Small intestine (tissue), 7 donors: ENCODE measurements around the gene OLFML3. TPM values are rescaled to one million over a fixed set of nuclear protein-coding genes. Genes with fewer than 3 reads are reported as not detected.
"Not testable (repeated sequence)": the region's sequence is repeated elsewhere in the genome, so short reads cannot be mapped to it uniquely, and the experiment has no call there.

Source experiments
- DNase-seq, 2 donors: peaks; one replicate each; pipeline versions ENCODE4 v3.0.0 to v3.0.0-alpha.2; 2013
- FAIRE-seq: peaks from 2 replicates; lab custom pipeline; 2012; peaks lifted over from hg19 to GRCh38; lab: Jason Lieb, UNC
- H3K27ac ChIP-seq, 3 donors: one replicate each; pipeline ENCODE4 v1.5.1; 2013; ENCODE audit warnings: low read length in 2 of 3, mild to moderate bottlenecking in 2 of 3, control low read depth in 1 of 3, inconsistent platforms in 1 of 3, low read depth in 1 of 3, moderate library complexity in 1 of 3
- H3K27me3 ChIP-seq, 3 donors: one replicate each; pipeline ENCODE4 v1.6.1; 2013; ENCODE audit warnings: low read length in 3 of 3, inconsistent platforms in 1 of 3; ENCODE audit not compliant: control insufficient read depth in 3 of 3, insufficient read depth in 3 of 3
- H3K36me3 ChIP-seq, 3 donors: one replicate each; pipeline ENCODE4 v1.6.1; 2013; ENCODE audit warnings: low read length in 3 of 3, inconsistent platforms in 1 of 3, low read depth in 1 of 3, mild to moderate bottlenecking in 1 of 3, moderate library complexity in 1 of 3; ENCODE audit not compliant: control insufficient read depth in 3 of 3, insufficient read depth in 2 of 3
- H3K4me1 ChIP-seq, 3 donors: one replicate each; pipeline ENCODE4 v1.6.1; 2013; ENCODE audit warnings: low read length in 2 of 3, inconsistent platforms in 1 of 3, low read depth in 1 of 3, mild to moderate bottlenecking in 1 of 3, moderate library complexity in 1 of 3; ENCODE audit not compliant: control insufficient read depth in 3 of 3, insufficient read depth in 2 of 3
- H3K4me3 ChIP-seq, 3 donors: one replicate each; pipeline ENCODE4 v1.5.1; 2013; ENCODE audit warnings: low read length in 3 of 3, control low read depth in 1 of 3, inconsistent platforms in 1 of 3, low read depth in 1 of 3, mild to moderate bottlenecking in 1 of 3, moderate library complexity in 1 of 3
- H3K9me3 ChIP-seq, 2 donors: one replicate each; pipeline ENCODE4 v1.6.1; 2013; ENCODE audit warnings: low read depth in 1 of 2, low read length in 1 of 2; ENCODE audit not compliant: control insufficient read depth in 2 of 2, insufficient read depth in 1 of 2
- WGBS, 3 donors: extraction: QIAGEN DNeasy Blood & Tissue Kit; methylation state at CpG; one replicate each; pipeline ENCODE4 v1.1.7; 2013; 5-methylcytosine and 5-hydroxymethylcytosine counted together
- polyA plus RNA-seq, 4 donors: library from polyadenylated mRNA; stranded (reverse) in 3 of 4; unstranded in 1 of 4; fragments of 200-250 nt in 3 of 4; fragments of 120-200 nt in 1 of 4; gene quantifications; one replicate each; pipeline versions ENCODE4 v1.2.1 to v1.2.3, GENCODE V29; 2013
- donor health status: healthy with polysubstance abuse.
- donor health status: control.
- donor health status: control.
- donor health status: Bipolar disorder and iron deficiency.
- donor health status: healthy.

The OLFML3 gene
- polyA plus RNA-seq, 4 donors, result 2.2 to 34.1 (median 12.5) TPM

DNA sequence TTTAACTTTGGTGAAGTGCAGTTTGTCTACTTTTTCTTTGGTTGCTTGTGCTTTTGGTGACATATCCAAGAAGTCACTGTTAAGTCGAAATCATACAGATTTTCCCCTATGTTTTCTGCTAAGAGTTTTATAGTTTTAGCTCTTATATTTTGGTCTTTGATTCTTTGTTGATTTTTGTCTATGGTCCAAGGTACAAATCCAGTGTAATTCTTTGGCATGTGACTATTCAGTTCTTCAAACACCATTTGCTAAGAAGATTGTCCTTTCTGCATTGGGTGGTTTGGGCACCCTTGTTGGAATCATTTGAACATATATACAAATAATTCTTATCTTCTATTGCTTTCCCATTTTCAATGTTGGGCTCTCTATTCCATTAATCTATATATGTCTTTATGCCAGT lies 33.9 kb upstream of the OLFML3 start:
- 94 to 98% (median 96%) methylated on average over 1 of the region's 1 CpG for WGBS, 3 donors
- peaks cover 0 to 28% (median 5%) of the 10 kb centered on the region in 3 donors for H3K36me3 ChIP-seq
- DNase-seq (no peak), FAIRE-seq (no peak)
- H3K27ac ChIP-seq, result no peak overlapping the region
- H3K4me1 ChIP-seq, result peaks cover 6 to 21% (median 15%) of the 10 kb centered on the region in 3 donors
- no peaks in the 10 kb centered on the region for H3K27me3 ChIP-seq
- no peaks in the 10 kb centered on the region for H3K9me3 ChIP-seq
- H3K4me3 ChIP-seq, result no peak overlapping the region

DNA sequence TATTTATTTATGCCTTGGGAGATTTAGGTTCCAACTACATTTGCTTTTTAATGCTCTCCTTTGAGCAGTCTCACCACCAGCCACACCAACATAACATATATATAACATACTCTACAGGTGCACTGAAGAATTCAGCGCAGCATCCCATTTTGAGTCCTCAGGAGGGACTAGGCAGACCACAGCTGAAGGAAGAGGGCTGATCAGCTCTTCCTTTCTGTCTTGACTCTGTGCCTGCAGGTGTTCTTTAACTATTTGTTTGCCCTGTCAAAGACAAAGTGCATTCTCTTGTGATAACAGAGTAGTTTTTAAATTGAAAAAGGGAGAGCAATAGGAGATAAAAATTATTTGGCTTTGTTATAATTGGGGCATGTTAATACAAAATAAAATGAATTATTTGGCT lies 33.2 kb upstream of the OLFML3 start:
- H3K27ac ChIP-seq, result no peak overlapping the region
- no peak overlapping the region for H3K4me3 ChIP-seq
- peaks cover 6 to 21% (median 15%) of the 10 kb centered on the region in 3 donors for H3K4me1 ChIP-seq
- H3K9me3 ChIP-seq, result no peaks in the 10 kb centered on the region
- DNase-seq (no peak), FAIRE-seq (no peak)
- 44 to 80% (median 65%) methylated on average over 1 of the region's 1 CpG for WGBS, 3 donors
- H3K27me3 ChIP-seq, result no peaks in the 10 kb centered on the region
- H3K36me3 ChIP-seq, result peaks cover 0 to 24% (median 2%) of the 10 kb centered on the region in 3 donors

DNA sequence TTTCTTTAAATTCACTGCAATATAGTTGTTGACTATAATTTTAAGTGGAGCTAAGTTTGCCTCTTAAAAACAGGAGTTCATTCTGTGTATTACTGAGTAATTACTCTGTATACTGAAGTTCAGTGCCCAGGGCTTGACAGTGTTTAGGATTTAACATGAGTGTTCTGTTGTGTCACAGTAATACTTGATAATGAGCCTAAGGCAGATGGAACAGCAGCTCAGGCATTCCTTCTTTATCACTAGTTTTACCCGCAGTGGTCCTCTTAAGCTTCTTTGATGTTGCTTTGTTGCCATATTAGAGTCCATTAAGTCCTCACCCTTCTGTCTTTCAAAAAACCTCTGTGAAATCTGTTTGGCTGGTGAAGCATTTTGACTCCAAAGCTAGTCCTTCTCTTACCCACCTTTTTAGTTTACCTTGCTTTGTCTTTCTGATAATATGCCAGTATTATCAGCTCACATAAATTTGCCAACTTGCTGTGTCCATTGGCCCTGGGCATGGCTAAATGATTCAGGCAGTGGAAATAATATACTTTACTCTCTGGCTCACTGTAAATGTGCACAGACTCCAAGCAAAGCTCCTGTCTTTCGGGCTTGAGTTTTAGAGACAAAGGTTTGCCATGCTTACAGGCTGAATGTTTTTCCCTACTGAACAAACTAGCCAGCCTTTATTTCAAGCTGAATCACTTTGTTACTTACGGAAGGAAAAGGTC lies 32.4 kb upstream of the OLFML3 start:
- Histone ChIP-seq H3K4me3 (no peak overlapping the region), H3K27ac (peak overlapping the region in 2 of 3 donors; percentile 5 to 79), H3K27me3 (no peaks in the 10 kb centered on the region)

DNA sequence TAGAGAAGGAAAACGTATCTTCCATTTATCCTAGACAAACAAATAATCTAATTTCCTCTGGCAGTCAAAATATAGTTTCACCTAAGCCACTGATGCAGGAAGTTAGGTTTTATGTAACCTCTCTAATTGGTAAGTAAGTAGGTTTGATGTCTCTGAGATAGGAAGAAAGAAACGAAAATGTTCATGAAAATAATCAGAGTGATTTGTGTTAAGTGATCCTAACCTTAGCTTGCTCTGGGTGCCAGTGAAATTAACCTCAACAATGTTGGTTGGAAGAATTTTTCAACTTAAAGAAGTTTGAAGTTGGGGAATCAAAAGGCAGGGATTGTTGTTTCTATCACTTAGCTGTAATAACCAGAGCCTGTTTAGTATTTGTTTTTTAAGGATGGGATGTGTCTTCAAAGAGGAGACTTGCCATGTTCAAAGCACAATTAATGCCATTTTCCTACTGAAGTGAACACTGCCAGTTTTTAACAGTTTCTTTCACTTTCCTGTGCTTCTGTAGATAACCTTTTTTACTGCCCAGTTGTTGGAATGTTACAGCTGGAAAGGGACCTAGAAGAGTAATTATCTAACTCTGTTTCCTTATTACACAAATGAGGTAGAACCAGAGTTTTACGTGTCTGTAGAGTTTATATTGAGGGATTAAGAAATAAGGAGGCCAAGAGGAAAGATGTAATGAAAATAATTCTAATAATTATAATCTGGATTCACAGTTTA lies 31.7 kb upstream of the OLFML3 start:
- WGBS, 3 donors, result 4 to 13% (median 6%) methylated on average over 3 of the region's 3 CpGs

More for the DNA sequence above, 32.4 kb upstream of the OLFML3 start:
- peaks cover 6 to 21% (median 15%) of the 10 kb centered on the region in 3 donors for H3K4me1 ChIP-seq
- no peaks in the 10 kb centered on the region for H3K9me3 ChIP-seq
- FAIRE-seq (no peak), DNase-seq (peak in 1 of 2 donors; percentile 11)
- 28 to 38% (median 29%) methylated on average over 3 of the region's 3 CpGs for WGBS, 3 donors
- peaks cover 0 to 20% (median 2%) of the 10 kb centered on the region in 3 donors for H3K36me3 ChIP-seq

DNA sequence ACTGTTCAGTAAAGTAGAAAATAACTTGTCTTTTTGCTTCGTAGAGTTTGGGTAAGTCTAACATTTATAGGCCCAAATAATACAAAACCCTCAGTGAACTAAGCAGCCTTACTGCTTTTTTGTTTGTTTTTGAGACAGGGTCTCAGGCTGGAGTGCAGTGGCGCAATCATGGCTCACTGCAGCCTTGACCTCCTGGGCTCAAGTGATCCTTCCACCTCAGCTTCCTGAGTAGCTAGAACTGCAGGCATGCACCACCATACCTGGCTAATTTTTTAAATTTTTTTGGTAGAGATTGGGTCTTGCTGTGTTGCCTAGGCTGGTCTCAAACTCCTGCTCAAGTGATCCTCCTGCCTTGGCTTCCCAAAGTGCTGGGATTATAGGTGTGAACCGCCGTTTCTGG lies 31.1 kb upstream of the OLFML3 start:
- H3K9me3 ChIP-seq, H3K27ac ChIP-seq, FAIRE-seq, H3K4me3 ChIP-seq, H3K27me3 ChIP-seq, DNase-seq: not testable (repeated sequence)
- Histone ChIP-seq H3K4me1 (peaks cover 6 to 21% (median 15%) of the 10 kb centered on the region in 3 donors), H3K36me3 (peaks cover 0 to 17% (median 2%) of the 10 kb centered on the region in 3 donors)
- WGBS, 3 donors, result 73 to 75% (median 74%) methylated on average over 4 of the region's 4 CpGs

More for the DNA sequence above, 31.7 kb upstream of the OLFML3 start:
- FAIRE-seq (no peak), DNase-seq (peak; percentile 15 to 42)
- Histone ChIP-seq H3K9me3 (no peaks in the 10 kb centered on the region), H3K27ac (peak overlapping the region in 2 of 3 donors; percentile 5 to 79), H3K4me1 (peaks cover 6 to 21% (median 15%) of the 10 kb centered on the region in 3 donors), H3K27me3 (no peaks in the 10 kb centered on the region), H3K4me3 (no peak overlapping the region), H3K36me3 (peaks cover 0 to 17% (median 2%) of the 10 kb centered on the region in 3 donors)

DNA sequence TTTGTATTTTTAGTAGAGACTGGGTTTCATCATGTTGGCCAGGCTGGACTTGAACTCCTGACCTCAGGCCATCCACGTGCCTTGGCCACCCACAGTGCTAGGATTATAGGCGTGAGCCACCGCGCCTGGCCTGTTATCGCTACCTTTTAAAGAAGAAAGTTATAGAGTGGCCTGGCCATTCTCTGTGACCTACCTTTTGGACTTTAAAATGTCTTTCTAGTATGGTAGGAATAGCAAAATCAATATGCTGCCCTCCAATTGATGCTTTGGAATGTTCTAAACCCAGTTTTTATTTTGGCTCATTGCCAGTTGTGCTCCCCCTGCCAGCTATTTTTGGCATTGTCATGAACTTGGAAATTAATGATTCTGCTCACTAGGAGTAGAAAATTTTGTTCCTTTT lies 30.3 kb upstream of the OLFML3 start:
- FAIRE-seq (no peak), DNase-seq (no peak)
- peaks cover 6 to 21% (median 15%) of the 10 kb centered on the region in 3 donors for H3K4me1 ChIP-seq
- H3K4me3 ChIP-seq, result no peak overlapping the region
- 80 to 89% (median 86%) methylated on average over 5 of the region's 5 CpGs for WGBS, 3 donors
- no peaks in the 10 kb centered on the region for H3K9me3 ChIP-seq
- no peak overlapping the region for H3K27ac ChIP-seq
- no peaks in the 10 kb centered on the region for H3K27me3 ChIP-seq
- peaks cover 0 to 20% (median 0%) of the 10 kb centered on the region in 3 donors for H3K36me3 ChIP-seq

DNA sequence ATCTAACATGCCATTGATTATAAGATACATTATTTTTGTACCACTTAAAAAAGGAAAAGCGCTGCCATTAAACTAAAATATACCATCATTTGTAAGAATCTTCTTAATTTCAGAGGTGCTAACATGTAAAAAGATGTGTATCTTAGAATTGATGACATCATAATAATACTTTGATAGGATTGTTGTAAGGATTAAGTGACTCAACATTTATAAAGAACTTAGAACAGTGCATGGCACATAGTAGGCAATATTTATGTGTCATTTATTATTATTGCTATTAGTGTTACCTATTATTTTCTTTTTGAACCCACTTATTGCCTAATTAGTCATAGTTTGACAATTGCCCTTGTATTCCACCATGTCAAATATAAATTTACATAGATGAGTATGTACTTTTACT lies 28.4 kb upstream of the OLFML3 start:
- WGBS, 3 donors, result 95 to 98% (median 97%) methylated on average over 1 of the region's 1 CpG
- H3K36me3 ChIP-seq, result peaks cover 0 to 15% (median 2%) of the 10 kb centered on the region in 3 donors
- no peaks in the 10 kb centered on the region for H3K27me3 ChIP-seq

DNA sequence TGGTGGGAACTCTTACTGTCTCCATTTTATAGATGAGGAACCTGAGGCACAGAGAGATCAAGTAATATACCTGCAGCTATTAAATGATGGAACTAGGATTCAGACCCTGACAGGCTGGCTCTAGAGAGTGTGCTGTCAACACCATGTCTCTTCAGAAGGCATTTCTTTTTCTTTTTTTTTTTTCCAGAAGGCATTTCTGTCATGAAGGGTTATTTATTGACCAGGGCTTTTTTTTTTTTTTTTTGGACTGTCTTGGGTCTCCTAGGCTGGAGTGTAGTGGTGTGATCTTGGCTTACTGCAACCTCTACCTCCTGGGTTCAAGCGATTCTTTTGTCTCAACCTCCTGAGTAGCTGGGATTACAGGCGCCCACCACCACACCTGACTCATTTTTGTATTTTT lies 27.6 kb upstream of the OLFML3 start:
- H3K27me3 ChIP-seq, result no peaks in the 10 kb centered on the region
- H3K9me3 ChIP-seq, result no peaks in the 10 kb centered on the region
- WGBS, 3 donors, result 94 to 98% (median 96%) methylated on average over 2 of the region's 2 CpGs
- FAIRE-seq (no peak), DNase-seq (no peak)
- no peak overlapping the region for H3K27ac ChIP-seq
- peaks cover 0 to 15% (median 2%) of the 10 kb centered on the region in 3 donors for H3K36me3 ChIP-seq
- peaks cover 5 to 14% (median 9%) of the 10 kb centered on the region in 3 donors for H3K4me1 ChIP-seq
- no peak overlapping the region for H3K4me3 ChIP-seq

More for the DNA sequence above, 28.4 kb upstream of the OLFML3 start:
- Histone ChIP-seq H3K4me3 (no peak overlapping the region), H3K4me1 (peaks cover 6 to 20% (median 14%) of the 10 kb centered on the region in 3 donors), H3K27ac (no peak overlapping the region), H3K9me3 (no peaks in the 10 kb centered on the region)
- FAIRE-seq, result no peak
- DNase-seq, result no peak
